Motor neuron (in vitro differentiated cells): ENCODE data around the gene KATNBL1. TPM values are rescaled to one million over a fixed set of nuclear protein-coding genes. Genes with fewer than 3 reads are reported as not detected.

Experiments
- ATAC-seq, 8 experiments: fragments of 200-7000 bp; cut with Tn5 transposase; replicated peaks in 6 of 8; 2 replicates each; pipeline ENCODE4 v1.8.0; 2021; ENCODE audit warnings: mild to moderate bottlenecking in 8 of 8, moderate library complexity in 8 of 8
- H3K27ac ChIP-seq, 2 donors: fragments of 250-450 bp; sonication (Bioruptor Pico); 2 replicates each; pipeline ENCODE4 v1.9.0; 2021; ENCODE audit warnings: antibody characterized with exemption in 2 of 2, mild to moderate bottlenecking in 2 of 2, moderate library complexity in 1 of 2
- H3K4me1 ChIP-seq, 2 donors: fragments of 250-450 bp; sonication (Bioruptor Pico); replicated peaks in 1 of 2; 2 replicates each; pipeline ENCODE4 v1.6.1; 2021; ENCODE audit warnings: antibody characterized with exemption in 2 of 2, mild to moderate bottlenecking in 2 of 2, moderate library complexity in 1 of 2
- H3K4me3 ChIP-seq, 5 donors: fragments of 250-450 bp; sonication (Bioruptor Pico); 2 replicates each; pipeline ENCODE4 v1.9.0; 2021; ENCODE audit warnings: antibody characterized with exemption in 5 of 5, mild to moderate bottlenecking in 5 of 5, moderate library complexity in 4 of 5
- WGBS, 10 experiments: fragments of 450-650 bp; shearing (Covaris generic); methylation state at CpG; one replicate each; pipeline ENCODE4 v1.0.0; 2022; 5-methylcytosine and 5-hydroxymethylcytosine counted together
- in situ Hi-C, 9 experiments: fragments of 400-800 bp; cut with MboI; loops; one replicate each; pipeline ENCODE4 v1.15.0; 2021; ENCODE audit warnings: low sequenced_read_pairs in 9 of 9, low pct_unique_long_range_greater_than_20kb in 2 of 9; ENCODE audit not compliant: unreplicated experiment in 9 of 9
- total RNA-seq, 8 experiments: library from RNA; unstranded; fragments of 300-600 nt; gene quantifications; 2 replicates each; pipeline versions ENCODE4 v1.2.3 to v1.2.4, GENCODE V29; 2022

Gene KATNBL1
- 10 to 100 TPM; 19.3 to 52.0 (median 41.7) TPM for total RNA-seq

GRCh38 chr15:34209421-34210282, at the start of gene KATNBL1:
TSS of gene KATNBL1 (minus strand) at chr15:34210096. CDS start at chr15:34163676, 46,420 bp downstream.
- in situ Hi-C loops = loop anchor here in 5 of 9 experiments (10.0 to 25.0 kb wide), 2 partner anchors 97 to 105 kb away; partner anchors contain the start of genes EMC7 (in 5 of the 5) and PGBD4 (in 5 of the 5)
- 0 to 11% (median 0%) methylated on average over 2 to 14 of the region's 81 CpGs; no CpG with 5 or more reads in 1 of the 10 experiments for WGBS, 10 experiments
- peak; percentile 90 to 97 (median 96) for ATAC-seq
- peak within 1 kb of the TSS; percentile 77 to 90 (median 82) for H3K4me3 ChIP-seq
- peaks cover 4 to 10% of the 10 kb centered on the region in 2 donors for H3K4me1 ChIP-seq
- peak within 1 kb of the TSS; percentile 85 to 89 for H3K27ac ChIP-seq

- in situ Hi-C loops = no loop called here
- 17 to 100% (median 90%) methylated on average over 1 to 3 of the region's 3 CpGs; no CpG with 5 or more reads in 1 of the 10 experiments for WGBS, 10 experiments
- Histone ChIP-seq H3K27ac (no peak overlapping the region), H3K4me3 (no peak overlapping the region), H3K4me1 (no peaks in the 10 kb centered on the region)
- ATAC-seq = no peak
These were observed 49.7 kb upstream of the KATNBL1 start for GRCh38 chr15:34259566-34259965.

- H3K27ac ChIP-seq = no peak overlapping the region
- ATAC-seq = no peak
- in situ Hi-C loops = no loop called here
- 17 to 83% (median 66%) methylated on average over 1 to 2 of the region's 2 CpGs; no CpG with 5 or more reads in 2 of the 10 experiments for WGBS, 10 experiments
- no peaks in the 10 kb centered on the region for H3K4me1 ChIP-seq
- no peak overlapping the region for H3K4me3 ChIP-seq
These were observed 48.3 kb upstream of the KATNBL1 start for GRCh38 chr15:34258151-34258550.

GRCh38 chr15:34252545-34252944, 42.6 kb upstream of the KATNBL1 start:
- Histone ChIP-seq H3K4me1 (no peaks in the 10 kb centered on the region), H3K27ac (no peak overlapping the region), H3K4me3 (no peak overlapping the region)
- in situ Hi-C loops = no loop called here
- no peak for ATAC-seq

- Histone ChIP-seq H3K4me1 (no peaks in the 10 kb centered on the region), H3K27ac (no peak overlapping the region), H3K4me3 (no peak overlapping the region)
- no peak for ATAC-seq
- in situ Hi-C loops = loop anchor here in 2 of 9 experiments (25.0 kb wide), 1 partner anchor 89 kb away; the partner anchor contains the start of genes NOP10 (in 2 of the 2), NUTM1 (in 2 of the 2) and SLC12A6 (in 2 of the 2)
- 75 to 100% (median 100%) methylated on average over 1 of the region's 1 CpG; no CpG with 5 or more reads in 2 of the 10 experiments for WGBS, 10 experiments
These were observed 38.3 kb upstream of the KATNBL1 start for GRCh38 chr15:34248190-34248589.

- H3K4me3 ChIP-seq = no peak overlapping the region
- peak in 1 of 8 experiments; percentile 67 for ATAC-seq
- H3K4me1 ChIP-seq = no peaks in the 10 kb centered on the region
- in situ Hi-C loops = loop anchor here in 2 of 9 experiments (25.0 kb wide), 1 partner anchor 91 kb away; the partner anchor contains the start of genes NOP10 (in 2 of the 2), NUTM1 (in 2 of the 2) and SLC12A6 (in 2 of the 2)
- no peak overlapping the region for H3K27ac ChIP-seq
- 78 to 100% (median 85%) methylated on average over 3 to 9 of the region's 9 CpGs for WGBS, 10 experiments
These were observed 36.5 kb upstream of the KATNBL1 start for GRCh38 chr15:34246276-34246976.

- Histone ChIP-seq H3K4me3 (no peak overlapping the region), H3K4me1 (no peaks in the 10 kb centered on the region), H3K27ac (no peak overlapping the region)
- ATAC-seq = no peak
- 54 to 100% (median 83%) methylated on average over 1 to 3 of the region's 3 CpGs; no CpG with 5 or more reads in 1 of the 10 experiments for WGBS, 10 experiments
- in situ Hi-C loops = loop anchor here in 2 of 9 experiments (25.0 kb wide), 1 partner anchor 94 kb away; the partner anchor contains the start of genes NOP10 (in 2 of the 2), NUTM1 (in 2 of the 2) and SLC12A6 (in 2 of the 2)
These were observed 33.3 kb upstream of the KATNBL1 start for GRCh38 chr15:34243226-34243625.

- H3K4me1 ChIP-seq = no peaks in the 10 kb centered on the region
- no peak overlapping the region for H3K27ac ChIP-seq
- no peak overlapping the region for H3K4me3 ChIP-seq
- no peak for ATAC-seq
- 46 to 100% (median 83%) methylated on average over 2 to 4 of the region's 4 CpGs for whole genome bisulfite sequencing, 10 experiments
- in situ Hi-C loops = loop anchor here in 2 of 9 experiments (25.0 kb wide), 1 partner anchor 95 kb away; the partner anchor contains the start of genes NOP10 (in 2 of the 2), NUTM1 (in 2 of the 2) and SLC12A6 (in 2 of the 2)
These were observed 32.4 kb upstream of the KATNBL1 start for GRCh38 chr15:34242331-34242710.

GRCh38 chr15:34241376-34242330, 31.8 kb upstream of the KATNBL1 start:
- WGBS, 10 experiments = 14 to 89% (median 44%) methylated on average over 1 of the region's 1 CpG
- no peaks in the 10 kb centered on the region for H3K4me1 ChIP-seq
- no peak overlapping the region for H3K27ac ChIP-seq
- in situ Hi-C loops = loop anchor here in 2 of 9 experiments (25.0 kb wide), 1 partner anchor 96 kb away; the partner anchor contains the start of genes NOP10 (in 2 of the 2), NUTM1 (in 2 of the 2) and SLC12A6 (in 2 of the 2)
- peak in 2 of 8 experiments; percentile 6 to 9 for ATAC-seq
- H3K4me3 ChIP-seq = no peak overlapping the region

GRCh38 chr15:34240537-34240936, 30.6 kb upstream of the KATNBL1 start:
- H3K4me3 ChIP-seq = no peak overlapping the region
- in situ Hi-C loops = loop anchor here in 2 of 9 experiments (25.0 kb wide), 1 partner anchor 97 kb away; the partner anchor contains the start of genes NOP10 (in 2 of the 2), NUTM1 (in 2 of the 2) and SLC12A6 (in 2 of the 2)
- 70 to 100% (median 82%) methylated on average over 1 to 3 of the region's 3 CpGs; no CpG with 5 or more reads in 5 of the 10 experiments for WGBS, 10 experiments
- H3K27ac ChIP-seq = no peak overlapping the region
- H3K4me1 ChIP-seq = no peaks in the 10 kb centered on the region
- ATAC-seq = no peak

- H3K4me1 ChIP-seq = no peaks in the 10 kb centered on the region
- H3K4me3 ChIP-seq = no peak overlapping the region
- H3K27ac ChIP-seq = no peak overlapping the region
- in situ Hi-C loops = loop anchor here in 2 of 9 experiments (25.0 kb wide), 1 partner anchor 98 kb away; the partner anchor contains the start of genes NOP10 (in 2 of the 2), NUTM1 (in 2 of the 2) and SLC12A6 (in 2 of the 2)
- WGBS, 10 experiments = 0 to 100% (median 52%) methylated on average over 1 to 4 of the region's 4 CpGs
- peak in 3 of 8 experiments; percentile 94 to 98 (median 96) for ATAC-seq
These were observed 29.4 kb upstream of the KATNBL1 start for GRCh38 chr15:34239151-34239808.
